LNCAP (cell line): Measurements from ENCODE around the gene MAX.

Experiments
- TF ChIP-seq, protein P1 (sequence below): fragments of 450-650 bp; IDR thresholded peaks from 2 replicates; pipeline ENCODE4 v1.5.1; 2017; ENCODE audit warnings: mild to moderate bottlenecking

Gene MAX

DNA sequence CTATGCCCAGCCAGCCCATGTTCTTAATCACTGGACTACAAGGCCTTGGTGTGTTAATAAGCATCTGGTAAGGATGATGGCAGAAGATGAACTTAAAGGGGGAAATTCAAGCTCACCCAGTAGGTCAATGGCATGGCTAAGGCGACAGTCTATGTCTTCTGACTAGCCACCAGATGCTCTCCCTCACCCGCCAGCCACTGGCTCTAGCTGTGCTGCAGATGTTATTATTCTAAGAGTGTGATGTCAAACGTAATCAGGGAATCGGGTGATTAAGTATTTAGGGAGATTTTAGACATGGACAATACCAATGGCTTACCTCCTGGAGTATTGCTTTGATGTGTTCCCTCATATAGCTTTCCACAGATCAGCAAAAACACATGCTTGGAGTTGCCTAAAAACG is 39.2 kb upstream of the MAX start:
- TF ChIP-seq, protein P1, sequence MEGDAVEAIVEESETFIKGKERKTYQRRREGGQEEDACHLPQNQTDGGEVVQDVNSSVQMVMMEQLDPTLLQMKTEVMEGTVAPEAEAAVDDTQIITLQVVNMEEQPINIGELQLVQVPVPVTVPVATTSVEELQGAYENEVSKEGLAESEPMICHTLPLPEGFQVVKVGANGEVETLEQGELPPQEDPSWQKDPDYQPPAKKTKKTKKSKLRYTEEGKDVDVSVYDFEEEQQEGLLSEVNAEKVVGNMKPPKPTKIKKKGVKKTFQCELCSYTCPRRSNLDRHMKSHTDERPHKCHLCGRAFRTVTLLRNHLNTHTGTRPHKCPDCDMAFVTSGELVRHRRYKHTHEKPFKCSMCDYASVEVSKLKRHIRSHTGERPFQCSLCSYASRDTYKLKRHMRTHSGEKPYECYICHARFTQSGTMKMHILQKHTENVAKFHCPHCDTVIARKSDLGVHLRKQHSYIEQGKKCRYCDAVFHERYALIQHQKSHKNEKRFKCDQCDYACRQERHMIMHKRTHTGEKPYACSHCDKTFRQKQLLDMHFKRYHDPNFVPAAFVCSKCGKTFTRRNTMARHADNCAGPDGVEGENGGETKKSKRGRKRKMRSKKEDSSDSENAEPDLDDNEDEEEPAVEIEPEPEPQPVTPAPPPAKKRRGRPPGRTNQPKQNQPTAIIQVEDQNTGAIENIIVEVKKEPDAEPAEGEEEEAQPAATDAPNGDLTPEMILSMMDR: no peak

DNA sequence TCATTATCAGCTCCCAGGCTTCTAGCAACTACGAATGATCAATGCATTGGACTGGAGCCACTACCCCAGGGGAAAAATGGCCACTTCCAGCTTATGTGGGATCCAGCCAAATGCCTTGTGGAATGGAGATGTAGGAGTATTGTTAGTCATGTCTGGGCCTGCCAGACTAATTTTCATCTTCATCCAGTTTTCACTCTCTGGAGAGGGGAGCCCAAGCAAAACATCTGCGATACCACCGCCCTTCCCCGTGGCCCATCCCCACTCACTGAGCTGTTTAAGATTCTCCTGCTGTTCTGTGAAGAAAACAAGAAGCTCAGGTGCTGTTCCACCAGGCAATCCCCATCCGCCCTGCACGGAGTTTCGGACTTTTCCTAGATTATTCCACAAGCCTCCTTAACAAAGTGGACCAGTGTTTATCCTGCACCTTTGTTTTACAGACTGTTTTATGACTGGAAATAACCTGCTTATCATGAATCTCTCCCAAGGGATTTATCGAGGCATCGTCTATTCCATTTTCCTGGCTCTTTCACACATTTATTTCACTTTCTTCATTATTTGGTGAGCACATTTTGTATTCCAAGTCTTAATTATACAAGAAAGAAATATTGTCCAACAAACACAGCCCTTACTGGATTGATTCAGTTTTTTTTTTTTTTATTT is 35.5 kb upstream of the MAX start:
- TF ChIP-seq, protein P1: no peak

DNA sequence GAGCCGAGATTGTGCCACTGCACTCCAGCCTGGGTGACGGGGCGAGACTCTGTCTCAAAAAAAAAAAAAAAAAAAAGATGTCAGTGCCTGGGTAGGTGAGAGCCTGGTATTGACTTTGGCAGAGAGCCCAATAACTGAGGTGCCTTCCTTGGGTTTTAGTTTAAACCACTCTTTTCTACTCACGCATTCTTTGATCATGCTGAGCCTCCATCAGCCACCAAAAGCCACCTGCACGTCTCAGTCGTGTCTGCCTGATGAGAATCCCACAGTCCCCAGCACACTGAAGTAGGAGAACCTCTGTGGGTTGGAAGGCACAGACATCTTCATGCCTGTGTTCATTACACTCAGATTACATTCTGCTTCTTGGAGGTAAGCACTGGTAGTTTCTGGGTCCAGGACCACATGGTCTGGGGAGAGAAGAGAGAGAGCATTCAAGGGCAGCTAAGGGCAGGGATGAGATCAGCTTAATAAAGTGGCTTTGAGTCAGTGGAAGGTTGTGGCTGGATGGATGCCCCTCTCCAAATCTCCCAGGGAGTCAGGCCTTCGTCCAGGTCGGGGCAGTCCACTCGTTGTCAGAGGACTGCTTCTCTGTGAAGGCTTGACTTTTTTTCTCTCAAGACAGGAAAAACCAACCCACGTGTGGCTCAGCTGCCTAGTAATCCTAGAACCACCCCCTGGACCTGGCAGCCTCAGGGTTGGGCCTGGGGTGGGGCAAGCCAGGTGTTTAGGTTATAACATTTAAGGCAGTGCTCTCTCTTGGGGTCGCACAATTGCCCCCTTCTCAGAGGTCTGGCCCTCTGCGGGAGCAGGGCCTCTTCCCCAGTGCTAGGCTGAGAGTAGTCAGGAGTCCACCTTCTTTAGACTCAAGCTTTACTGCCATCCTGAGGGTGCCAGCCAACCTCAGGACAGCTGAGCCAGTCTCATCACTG is 32.6 kb upstream of the MAX start:
- TF ChIP-seq, protein P1: no peak

DNA sequence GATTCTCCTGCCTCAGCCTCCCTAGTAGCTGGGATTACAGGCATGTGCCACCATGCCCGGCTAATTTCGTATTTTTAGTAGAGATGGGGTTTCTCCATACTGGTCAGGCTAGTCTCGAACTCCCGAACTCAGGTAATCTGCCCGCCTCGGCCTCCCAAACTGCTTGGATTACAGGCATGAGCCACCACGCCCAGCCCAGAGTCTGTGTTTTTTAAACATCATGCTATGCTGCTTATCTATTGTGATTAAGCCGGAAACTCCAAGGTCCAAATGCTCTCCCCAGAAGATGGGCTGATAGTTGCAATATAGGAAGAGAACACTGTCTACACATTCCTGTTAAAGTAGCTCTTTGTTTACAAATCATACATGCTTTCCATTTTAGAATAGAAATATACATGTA is 30.5 kb upstream of the MAX start:
- TF ChIP-seq, protein P1: no peak

DNA sequence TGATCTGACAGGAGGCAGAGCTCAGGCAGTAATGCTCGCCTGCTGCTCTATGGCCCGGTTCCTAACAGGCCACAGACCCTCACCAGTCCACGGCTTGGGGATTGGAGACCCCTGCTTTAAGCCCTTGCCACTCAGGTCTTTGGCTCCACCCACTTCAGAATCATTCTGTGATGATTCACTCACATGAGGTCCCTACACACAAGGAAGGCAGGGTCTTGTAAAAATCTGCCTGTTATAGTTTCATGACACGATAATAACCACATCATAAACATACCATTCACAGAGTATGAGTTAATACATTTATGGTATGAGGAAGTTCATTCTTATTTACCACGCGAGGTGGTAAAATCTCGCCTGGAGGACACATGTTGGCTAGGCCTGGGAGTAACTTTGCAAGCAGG is 29.0 kb upstream of the MAX start:
- TF ChIP-seq, protein P1: no peak

DNA sequence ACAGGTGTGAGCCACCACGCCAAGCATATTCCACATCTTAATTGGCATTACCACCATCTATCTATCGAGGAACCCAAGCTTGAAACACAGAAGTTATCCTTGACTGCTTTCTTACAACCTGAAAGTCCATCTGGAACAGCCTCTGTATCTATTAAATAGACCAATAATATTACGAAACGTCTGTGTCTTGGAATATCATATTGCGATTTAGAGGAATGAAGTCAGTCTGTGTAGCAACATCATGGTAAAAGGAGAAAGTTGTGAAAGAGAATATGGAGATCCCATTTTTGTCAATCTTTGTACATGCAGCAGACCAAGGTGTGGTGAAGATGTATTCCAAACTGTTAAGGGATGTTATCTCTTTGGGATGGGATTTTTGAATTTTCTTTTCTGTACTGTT is 25.8 kb upstream of the MAX start:
- TF ChIP-seq, protein P1: no peak

DNA sequence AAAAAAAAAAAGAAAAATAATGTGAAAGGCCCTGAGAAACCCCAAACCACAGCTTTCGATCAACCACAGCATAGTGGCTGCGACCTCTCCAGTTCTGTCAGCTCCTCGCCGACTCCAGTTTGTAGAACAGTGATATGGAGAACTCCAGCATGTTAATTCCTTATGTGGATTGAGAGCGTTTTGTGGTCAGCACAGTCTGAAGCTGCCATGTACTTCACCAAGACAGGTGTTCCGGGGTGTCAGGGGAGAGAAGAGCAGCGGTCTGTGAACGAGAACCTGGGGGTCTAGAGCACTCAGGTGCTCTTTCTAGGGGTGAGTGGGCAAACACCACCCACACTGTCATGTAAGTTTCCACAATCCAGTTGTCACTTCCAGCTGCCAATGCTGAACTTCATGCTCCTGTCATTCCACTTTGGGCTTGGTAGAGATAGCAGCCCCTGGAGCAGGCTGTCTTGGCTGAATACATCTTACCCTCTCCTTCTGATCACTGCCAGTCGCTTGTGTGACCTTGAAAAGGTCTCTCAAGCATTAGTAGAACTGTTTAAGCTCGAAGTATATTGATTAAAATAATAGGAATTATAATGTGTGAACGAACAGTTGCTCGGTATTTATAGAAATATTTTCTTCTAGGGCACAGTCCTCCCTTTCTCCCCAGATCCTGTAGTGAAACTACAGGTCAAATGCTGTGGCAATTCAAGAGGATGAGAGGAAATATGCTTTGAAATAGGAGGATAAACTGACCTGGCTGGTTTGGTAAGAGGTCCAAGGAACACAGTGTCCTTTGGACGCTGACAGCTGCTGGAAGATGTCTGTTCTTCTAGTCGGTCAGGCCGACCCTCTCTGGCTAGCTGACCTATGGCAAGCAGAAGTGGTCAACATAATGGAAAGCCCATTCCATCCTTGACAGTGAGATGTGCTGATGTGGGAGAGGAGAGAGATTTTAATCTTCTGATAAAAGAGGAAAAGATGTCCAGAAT is 15.7 kb upstream of the MAX start:
- TF ChIP-seq, protein P1: no peak
